Neutrophil (primary cell): Measurements from ENCODE around the gene CACNA2D3.

Experiments used
- H3K27ac ChIP-seq: fragments of 200-600 bp; sonication (generic); 2 replicates; pipeline ENCODE4 v1.5.1; 2016; ENCODE audit warnings: mild to moderate bottlenecking, moderate library complexity
- H3K27me3 ChIP-seq: fragments of 200-600 bp; sonication (generic); 2 replicates; pipeline ENCODE4 v1.6.0; 2016; ENCODE audit warnings: mild to moderate bottlenecking
- H3K36me3 ChIP-seq: fragments of 200-600 bp; sonication (generic); 2 replicates; pipeline ENCODE4 v1.5.1; 2017
- H3K4me1 ChIP-seq, 2 experiments: fragments of 200-600 bp in 1 of 2; sonication (generic) in 1 of 2; 1 replicate in 1 of 2; 2 replicates in 1 of 2; pipeline versions ENCODE4 v1.5.1 to v1.6.1; 2013 to 2016; ENCODE audit warnings: low read depth in 1 of 2, low read length in 1 of 2, mild to moderate bottlenecking in 1 of 2, moderate library complexity in 1 of 2; ENCODE audit not compliant: control insufficient read depth in 1 of 2, insufficient read depth in 1 of 2
- H3K4me3 ChIP-seq, 2 experiments: fragments of 200-600 bp in 1 of 2; sonication (generic) in 1 of 2; 1 replicate in 1 of 2; 2 replicates in 1 of 2; pipeline ENCODE4 v1.5.1; 2013 to 2016; ENCODE audit warnings: low read depth in 1 of 2, low read length in 1 of 2, mild to moderate bottlenecking in 1 of 2, moderate library complexity in 1 of 2
- H3K9me3 ChIP-seq: fragments of 200-600 bp; sonication (generic); 2 replicates; pipeline ENCODE4 v1.5.1; 2016
- CTCF ChIP-seq: fragments of 200-600 bp; sonication (generic); IDR thresholded peaks from 2 replicates; pipeline ENCODE4 v1.5.1; 2016; ENCODE audit warnings: antibody characterized with exemption

The CACNA2D3 gene

GRCh38 chr3:54897028-54897711 is 774.8 kb downstream of the CACNA2D3 start:
- no peak overlapping the region for H3K4me3 ChIP-seq
- no peak overlapping the region for H3K27ac ChIP-seq
- no peaks in the 10 kb centered on the region for H3K36me3 ChIP-seq
- TF ChIP-seq CTCF = no peak
- no peaks in the 10 kb centered on the region for H3K27me3 ChIP-seq
- H3K4me1 ChIP-seq = no peaks in the 10 kb centered on the region
- H3K9me3 ChIP-seq = no peaks in the 10 kb centered on the region

GRCh38 chr3:54899273-54899672 is 776.9 kb downstream of the CACNA2D3 start:
- H3K27me3 ChIP-seq = no peaks in the 10 kb centered on the region
- no peak overlapping the region for H3K27ac ChIP-seq
- no peak overlapping the region for H3K4me3 ChIP-seq
- H3K4me1 ChIP-seq = no peaks in the 10 kb centered on the region
- H3K36me3 ChIP-seq = no peaks in the 10 kb centered on the region
- H3K9me3 ChIP-seq = no peaks in the 10 kb centered on the region
- no peak for TF ChIP-seq CTCF

GRCh38 chr3:54900838-54901591 is 778.7 kb downstream of the CACNA2D3 start:
- no peak for TF ChIP-seq CTCF
- no peaks in the 10 kb centered on the region for H3K9me3 ChIP-seq
- no peaks in the 10 kb centered on the region for H3K27me3 ChIP-seq
- H3K4me1 ChIP-seq = no peaks in the 10 kb centered on the region
- H3K4me3 ChIP-seq = no peak overlapping the region
- no peak overlapping the region for H3K27ac ChIP-seq
- no peaks in the 10 kb centered on the region for H3K36me3 ChIP-seq

GRCh38 chr3:54901906-54902685 is 779.7 kb downstream of the CACNA2D3 start:
- no peaks in the 10 kb centered on the region for H3K27me3 ChIP-seq
- H3K27ac ChIP-seq = no peak overlapping the region
- H3K4me3 ChIP-seq = no peak overlapping the region
- TF ChIP-seq CTCF = no peak
- no peaks in the 10 kb centered on the region for H3K9me3 ChIP-seq
- H3K36me3 ChIP-seq = no peaks in the 10 kb centered on the region
- H3K4me1 ChIP-seq = no peaks in the 10 kb centered on the region

GRCh38 chr3:54905261-54905888 is 783.0 kb downstream of the CACNA2D3 start:
- Histone ChIP-seq H3K9me3 (no peaks in the 10 kb centered on the region), H3K36me3 (no peaks in the 10 kb centered on the region), H3K4me1 (no peaks in the 10 kb centered on the region)

More at GRCh38 chr3:54905261-54905888, 783.0 kb downstream of the CACNA2D3 start:
- no peak for TF ChIP-seq CTCF
- Histone ChIP-seq H3K27ac (no peak overlapping the region), H3K27me3 (no peaks in the 10 kb centered on the region), H3K4me3 (no peak overlapping the region)
